Measurements from ENCODE around the gene PIF1. TPM values are rescaled to one million over a fixed set of nuclear protein-coding genes. Genes with fewer than 3 reads are reported as not detected.
A peak's percentile ranks its signal among the peaks of the same experiment; 100 is the strongest.

The PIF1 gene
- polyA plus RNA-seq, 2 donors = 5.0 to 9.2 TPM

GRCh38 chr15:64861331-64861730 lies 35.9 kb upstream of the PIF1 start:
- 94% methylated on average over 11 of the region's 11 CpGs for WGBS, 2 donors
- no peak overlapping the region for H3K4me3 ChIP-seq (ENCODE audit: low read depth in 1 of 2, low read length in 2 of 2)
- no peak overlapping the region for H3K27ac ChIP-seq (ENCODE audit: low read depth in 2 of 2, low read length in 1 of 2)
- peaks cover 10 to 28% of the 10 kb centered on the region in 2 donors for H3K36me3 ChIP-seq (ENCODE audit: control insufficient read depth in 2 of 2, insufficient read depth in 2 of 2, low read length in 1 of 2)
- H3K4me1 ChIP-seq (ENCODE audit: control insufficient read depth in 2 of 2, insufficient read depth in 2 of 2, low read length in 1 of 2) = peaks cover 3 to 11% of the 10 kb centered on the region in 2 donors
- H3K27me3 ChIP-seq (ENCODE audit: control insufficient read depth in 1 of 2, insufficient read depth in 2 of 2, low read length in 2 of 2) = no peaks in the 10 kb centered on the region
- H3K9me3 ChIP-seq (ENCODE audit: control insufficient read depth in 2 of 2, insufficient read depth in 1 of 2, low read depth in 1 of 2, low read length in 1 of 2) = no peaks in the 10 kb centered on the region

GRCh38 chr15:64859226-64859625 lies 33.8 kb upstream of the PIF1 start:
- peaks cover 4 to 27% of the 10 kb centered on the region in 2 donors for H3K4me1 ChIP-seq (ENCODE audit: control insufficient read depth in 2 of 2, insufficient read depth in 2 of 2, low read length in 1 of 2)

GRCh38 chr15:64858021-64858575 lies 32.7 kb upstream of the PIF1 start:
- WGBS, 2 donors = 52 to 59% methylated on average over 6 of the region's 6 CpGs
- H3K4me3 ChIP-seq (ENCODE audit: low read depth in 1 of 2, low read length in 2 of 2) = no peak overlapping the region
- peaks cover 7 to 27% of the 10 kb centered on the region in 2 donors for H3K36me3 ChIP-seq (ENCODE audit: control insufficient read depth in 2 of 2, insufficient read depth in 2 of 2, low read length in 1 of 2)
- peak overlapping the region; percentile 15 to 78 for H3K27ac ChIP-seq (ENCODE audit: low read depth in 2 of 2, low read length in 1 of 2)
- no peaks in the 10 kb centered on the region for H3K9me3 ChIP-seq (ENCODE audit: control insufficient read depth in 2 of 2, insufficient read depth in 1 of 2, low read depth in 1 of 2, low read length in 1 of 2)
- H3K27me3 ChIP-seq (ENCODE audit: control insufficient read depth in 1 of 2, insufficient read depth in 2 of 2, low read length in 2 of 2) = no peaks in the 10 kb centered on the region
- H3K4me1 ChIP-seq (ENCODE audit: control insufficient read depth in 2 of 2, insufficient read depth in 2 of 2, low read length in 1 of 2) = peaks cover 7 to 31% of the 10 kb centered on the region in 2 donors

More at GRCh38 chr15:64859226-64859625, 33.8 kb upstream of the PIF1 start:
- 80 to 86% methylated on average over 2 of the region's 2 CpGs for WGBS, 2 donors
- H3K4me3 ChIP-seq (ENCODE audit: low read depth in 1 of 2, low read length in 2 of 2) = no peak overlapping the region
- H3K27me3 ChIP-seq (ENCODE audit: control insufficient read depth in 1 of 2, insufficient read depth in 2 of 2, low read length in 2 of 2) = no peaks in the 10 kb centered on the region
- H3K36me3 ChIP-seq (ENCODE audit: control insufficient read depth in 2 of 2, insufficient read depth in 2 of 2, low read length in 1 of 2) = peaks cover 7 to 26% of the 10 kb centered on the region in 2 donors
- no peak overlapping the region for H3K27ac ChIP-seq (ENCODE audit: low read depth in 2 of 2, low read length in 1 of 2)
- no peaks in the 10 kb centered on the region for H3K9me3 ChIP-seq (ENCODE audit: control insufficient read depth in 2 of 2, insufficient read depth in 1 of 2, low read depth in 1 of 2, low read length in 1 of 2)

GRCh38 chr15:64857421-64857820 lies 32.0 kb upstream of the PIF1 start:
- no peaks in the 10 kb centered on the region for H3K27me3 ChIP-seq (ENCODE audit: control insufficient read depth in 1 of 2, insufficient read depth in 2 of 2, low read length in 2 of 2)
- peak overlapping the region; percentile 78 to 86 for H3K27ac ChIP-seq (ENCODE audit: low read depth in 2 of 2, low read length in 1 of 2)
- peaks cover 7 to 31% of the 10 kb centered on the region in 2 donors for H3K4me1 ChIP-seq (ENCODE audit: control insufficient read depth in 2 of 2, insufficient read depth in 2 of 2, low read length in 1 of 2)

GRCh38 chr15:64856429-64857145 lies 31.1 kb upstream of the PIF1 start:
- 52 to 53% methylated on average over 5 of the region's 5 CpGs for WGBS, 2 donors

More at GRCh38 chr15:64857421-64857820, 32.0 kb upstream of the PIF1 start:
- H3K4me3 ChIP-seq (ENCODE audit: low read depth in 1 of 2, low read length in 2 of 2) = no peak overlapping the region
- peaks cover 7 to 27% of the 10 kb centered on the region in 2 donors for H3K36me3 ChIP-seq (ENCODE audit: control insufficient read depth in 2 of 2, insufficient read depth in 2 of 2, low read length in 1 of 2)
- WGBS, 2 donors = 49 to 60% methylated on average over 4 of the region's 4 CpGs
- H3K9me3 ChIP-seq (ENCODE audit: control insufficient read depth in 2 of 2, insufficient read depth in 1 of 2, low read depth in 1 of 2, low read length in 1 of 2) = no peaks in the 10 kb centered on the region

GRCh38 chr15:64855205-64855975 lies 29.9 kb upstream of the PIF1 start:
- Histone ChIP-seq H3K36me3 (ENCODE audit: control insufficient read depth in 2 of 2, insufficient read depth in 2 of 2, low read length in 1 of 2) (peaks cover 0 to 17% of the 10 kb centered on the region in 2 donors), H3K27me3 (ENCODE audit: control insufficient read depth in 1 of 2, insufficient read depth in 2 of 2, low read length in 2 of 2) (no peaks in the 10 kb centered on the region), H3K4me1 (ENCODE audit: control insufficient read depth in 2 of 2, insufficient read depth in 2 of 2, low read length in 1 of 2) (peaks cover 5 to 31% of the 10 kb centered on the region in 2 donors), H3K9me3 (ENCODE audit: control insufficient read depth in 2 of 2, insufficient read depth in 1 of 2, low read depth in 1 of 2, low read length in 1 of 2) (no peaks in the 10 kb centered on the region), H3K4me3 (ENCODE audit: low read depth in 1 of 2, low read length in 2 of 2) (no peak overlapping the region), H3K27ac (ENCODE audit: low read depth in 2 of 2, low read length in 1 of 2) (peak overlapping the region; percentile 46 to 78)
- 48 to 59% methylated on average over 7 of the region's 7 CpGs for WGBS, 2 donors

More at GRCh38 chr15:64856429-64857145, 31.1 kb upstream of the PIF1 start:
- Histone ChIP-seq H3K36me3 (ENCODE audit: control insufficient read depth in 2 of 2, insufficient read depth in 2 of 2, low read length in 1 of 2) (peaks cover 4 to 22% of the 10 kb centered on the region in 2 donors), H3K9me3 (ENCODE audit: control insufficient read depth in 2 of 2, insufficient read depth in 1 of 2, low read depth in 1 of 2, low read length in 1 of 2) (no peaks in the 10 kb centered on the region), H3K4me1 (ENCODE audit: control insufficient read depth in 2 of 2, insufficient read depth in 2 of 2, low read length in 1 of 2) (peaks cover 4 to 31% of the 10 kb centered on the region in 2 donors), H3K27ac (ENCODE audit: low read depth in 2 of 2, low read length in 1 of 2) (peak overlapping the region; percentile 78 to 86), H3K27me3 (ENCODE audit: control insufficient read depth in 1 of 2, insufficient read depth in 2 of 2, low read length in 2 of 2) (no peaks in the 10 kb centered on the region), H3K4me3 (ENCODE audit: low read depth in 1 of 2, low read length in 2 of 2) (no peak overlapping the region)

- WGBS, 2 donors = 68 to 69% methylated on average over 3 of the region's 3 CpGs
- peak overlapping the region; percentile 34 to 78 for H3K27ac ChIP-seq (ENCODE audit: low read depth in 2 of 2, low read length in 1 of 2)
- H3K36me3 ChIP-seq (ENCODE audit: control insufficient read depth in 2 of 2, insufficient read depth in 2 of 2, low read length in 1 of 2) = peaks cover 0 to 15% of the 10 kb centered on the region in 2 donors
- no peaks in the 10 kb centered on the region for H3K27me3 ChIP-seq (ENCODE audit: control insufficient read depth in 1 of 2, insufficient read depth in 2 of 2, low read length in 2 of 2)
- no peaks in the 10 kb centered on the region for H3K9me3 ChIP-seq (ENCODE audit: control insufficient read depth in 2 of 2, insufficient read depth in 1 of 2, low read depth in 1 of 2, low read length in 1 of 2)
- no peak overlapping the region for H3K4me3 ChIP-seq (ENCODE audit: low read depth in 1 of 2, low read length in 2 of 2)
- peaks cover 6 to 31% of the 10 kb centered on the region in 2 donors for H3K4me1 ChIP-seq (ENCODE audit: control insufficient read depth in 2 of 2, insufficient read depth in 2 of 2, low read length in 1 of 2)
Observed at GRCh38 chr15:64854526-64854925, 29.1 kb upstream of the PIF1 start.

- Histone ChIP-seq H3K36me3 (ENCODE audit: control insufficient read depth in 2 of 2, insufficient read depth in 2 of 2, low read length in 1 of 2) (peaks cover 0 to 16% of the 10 kb centered on the region in 2 donors), H3K4me1 (ENCODE audit: control insufficient read depth in 2 of 2, insufficient read depth in 2 of 2, low read length in 1 of 2) (peaks cover 6 to 31% of the 10 kb centered on the region in 2 donors), H3K27ac (ENCODE audit: low read depth in 2 of 2, low read length in 1 of 2) (peak overlapping the region; percentile 34 to 78), H3K4me3 (ENCODE audit: low read depth in 1 of 2, low read length in 2 of 2) (no peak overlapping the region), H3K27me3 (ENCODE audit: control insufficient read depth in 1 of 2, insufficient read depth in 2 of 2, low read length in 2 of 2) (no peaks in the 10 kb centered on the region), H3K9me3 (ENCODE audit: control insufficient read depth in 2 of 2, insufficient read depth in 1 of 2, low read depth in 1 of 2, low read length in 1 of 2) (no peaks in the 10 kb centered on the region)
- 71 to 74% methylated on average over 4 of the region's 4 CpGs for WGBS, 2 donors
Observed at GRCh38 chr15:64854041-64854440, 28.6 kb upstream of the PIF1 start.

GRCh38 chr15:64851503-64851840 lies 26.0 kb upstream of the PIF1 start:
- peaks cover 0 to 16% of the 10 kb centered on the region in 2 donors for H3K36me3 ChIP-seq (ENCODE audit: control insufficient read depth in 2 of 2, insufficient read depth in 2 of 2, low read length in 1 of 2)
- WGBS, 2 donors = 53 to 64% methylated on average over 6 of the region's 6 CpGs
- no peaks in the 10 kb centered on the region for H3K9me3 ChIP-seq (ENCODE audit: control insufficient read depth in 2 of 2, insufficient read depth in 1 of 2, low read depth in 1 of 2, low read length in 1 of 2)
- peak overlapping the region; percentile 24 to 57 for H3K27ac ChIP-seq (ENCODE audit: low read depth in 2 of 2, low read length in 1 of 2)
- H3K4me3 ChIP-seq (ENCODE audit: low read depth in 1 of 2, low read length in 2 of 2) = no peak overlapping the region
- H3K27me3 ChIP-seq (ENCODE audit: control insufficient read depth in 1 of 2, insufficient read depth in 2 of 2, low read length in 2 of 2) = no peaks in the 10 kb centered on the region
- peaks cover 13 to 24% of the 10 kb centered on the region in 2 donors for H3K4me1 ChIP-seq (ENCODE audit: control insufficient read depth in 2 of 2, insufficient read depth in 2 of 2, low read length in 1 of 2)
